GM12892 (cell line): ENCODE measurements around the gene PIGS.

Experiments
- POLR2A ChIP-seq: IDR thresholded peaks from 2 replicates; pipeline ENCODE4 v1.6.1; 2011; ENCODE audit warnings: low read depth, low read length, control low read depth
- TAF1 ChIP-seq: IDR thresholded peaks from 2 replicates; pipeline ENCODE4 v1.6.1; 2011; ENCODE audit warnings: low read depth, mild to moderate bottlenecking, control low read depth, low read length, borderline replicate concordance

- TF ChIP-seq POLR2A (no peak), TAF1 (no peak)
Measured at GRCh38 chr17:28579526-28579925, 8.2 kb upstream of the PIGS start.
